WERI-Rb-1 (cell line): ENCODE results near the gene GRIA2.

Experiments used
- DNase-seq: peaks from one replicate; pipeline ENCODE4 v3.0.0-alpha.2; 2020
- H3K27ac ChIP-seq: fragments of 250-450 bp; sonication (Bioruptor Pico); 2 replicates; pipeline ENCODE4 v1.5.1; 2020; ENCODE audit warnings: mild to moderate bottlenecking, moderate library complexity
- H3K27me3 ChIP-seq: fragments of 250-450 bp; sonication (Bioruptor Pico); 2 replicates; pipeline ENCODE4 v1.5.1; 2021; ENCODE audit warnings: mild to moderate bottlenecking, low read depth, moderate library complexity; ENCODE audit not compliant: insufficient read depth, severe bottlenecking
- H3K36me3 ChIP-seq: fragments of 250-450 bp; sonication (Bioruptor Pico); 2 replicates; pipeline ENCODE4 v1.5.1; 2020; ENCODE audit warnings: mild to moderate bottlenecking, moderate library complexity
- H3K4me3 ChIP-seq: 2 replicates; pipeline ENCODE4 v1.5.1; 2011; ENCODE audit warnings: low read depth, mild to moderate bottlenecking, control low read depth, low read length
- H3K9me3 ChIP-seq: fragments of 250-450 bp; sonication (Bioruptor Pico); 2 replicates; pipeline ENCODE4 v1.5.1; 2021; ENCODE audit warnings: mild to moderate bottlenecking, moderate library complexity; ENCODE audit not compliant: severe bottlenecking
- CTCF ChIP-seq: IDR thresholded peaks from 2 replicates; pipeline ENCODE4 v1.5.1; 2011; ENCODE audit warnings: low read depth, mild to moderate bottlenecking, control low read depth, inconsistent platforms, low read length

The GRIA2 gene

GRCh38 chr4:157221895-157222770 is 1.6 kb downstream of the GRIA2 start:
- peak overlapping the region; percentile 86 for H3K4me3 ChIP-seq
- peak overlapping the region; percentile 75 for H3K27ac ChIP-seq
- H3K9me3 ChIP-seq = no peaks in the 10 kb centered on the region
- H3K36me3 ChIP-seq = peaks cover 2% of the 10 kb centered on the region; the same call in 1 of the 2 replicates
- H3K27me3 ChIP-seq = peaks cover 2% of the 10 kb centered on the region
- DNase-seq = peak; percentile 89
- peak; percentile 51 for TF ChIP-seq CTCF

GRCh38 chr4:157222771-157223160 is 2.2 kb downstream of the GRIA2 start:
- DNase-seq = no peak
- peak overlapping the region; percentile 75 for H3K27ac ChIP-seq
- peaks cover 2% of the 10 kb centered on the region; the same call in 1 of the 2 replicates for H3K36me3 ChIP-seq
- no peaks in the 10 kb centered on the region for H3K9me3 ChIP-seq
- TF ChIP-seq CTCF = no peak
- H3K4me3 ChIP-seq = peak overlapping the region; percentile 86
- peaks cover 2% of the 10 kb centered on the region for H3K27me3 ChIP-seq

GRCh38 chr4:157223456-157223855 is 2.9 kb downstream of the GRIA2 start:
- Histone ChIP-seq H3K36me3 (peaks cover 2% of the 10 kb centered on the region; the same call in 1 of the 2 replicates), H3K27ac (no peak overlapping the region), H3K27me3 (peaks cover 2% of the 10 kb centered on the region), H3K4me3 (no peak overlapping the region), H3K9me3 (no peaks in the 10 kb centered on the region)
- no peak for TF ChIP-seq CTCF
- no peak for DNase-seq

- DNase-seq = no peak
- Histone ChIP-seq H3K27me3 (no peaks in the 10 kb centered on the region), H3K9me3 (no peaks in the 10 kb centered on the region), H3K4me3 (no peak overlapping the region), H3K36me3 (peaks cover 2% of the 10 kb centered on the region; the same call in 1 of the 2 replicates), H3K27ac (no peak overlapping the region)
- TF ChIP-seq CTCF = no peak
Observed at GRCh38 chr4:157225096-157225495, 4.6 kb downstream of the GRIA2 start.

GRCh38 chr4:157226035-157226434 is 5.5 kb downstream of the GRIA2 start:
- H3K9me3 ChIP-seq = no peaks in the 10 kb centered on the region
- peaks cover 2% of the 10 kb centered on the region; the same call in 1 of the 2 replicates for H3K36me3 ChIP-seq
- H3K27me3 ChIP-seq = no peaks in the 10 kb centered on the region
- DNase-seq = no peak
- no peak overlapping the region for H3K27ac ChIP-seq
- no peak for TF ChIP-seq CTCF
- H3K4me3 ChIP-seq = no peak overlapping the region

- no peak for DNase-seq
- H3K27me3 ChIP-seq = no peaks in the 10 kb centered on the region
- no peaks in the 10 kb centered on the region for H3K9me3 ChIP-seq
- H3K27ac ChIP-seq = no peak overlapping the region
- TF ChIP-seq CTCF = no peak
- H3K36me3 ChIP-seq = peaks cover 2% of the 10 kb centered on the region; the same call in 1 of the 2 replicates
- no peak overlapping the region for H3K4me3 ChIP-seq
Observed at GRCh38 chr4:157226601-157227000, 6.1 kb downstream of the GRIA2 start.
